ENCODE measurements around the gene SCNM1. TPM values are rescaled to one million over a fixed set of nuclear protein-coding genes. Genes with fewer than 3 reads are reported as not detected.

Gene SCNM1
- total and polyA plus RNA-seq, 2 experiments from 2014 or later, result 27.1 to 92.3 TPM

DNA sequence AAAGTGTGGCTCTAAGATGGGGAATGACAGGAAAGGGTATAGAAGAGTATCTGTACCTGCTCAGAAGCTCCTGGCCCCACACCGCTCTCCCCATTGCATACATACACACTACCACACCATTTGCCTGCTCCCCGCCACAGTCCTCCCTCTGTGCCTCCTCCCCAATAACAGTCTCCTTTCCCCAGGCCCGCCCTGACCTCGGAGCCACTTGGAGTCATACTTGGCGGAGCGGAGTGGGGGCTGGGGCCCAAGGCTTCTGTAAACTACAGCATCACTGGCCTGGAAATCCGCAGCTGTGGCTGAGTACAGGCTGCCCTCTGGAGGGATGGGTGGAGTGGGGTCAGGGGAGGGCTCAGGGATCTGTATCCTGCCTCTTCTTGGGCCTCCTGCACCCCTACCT, 28.2 kb upstream of the SCNM1 start:
- no peaks in the 10 kb centered on the region for H3K9me3 Mint-ChIP-seq
- H2AFZ ChIP-seq, result no peak overlapping the region
- no peaks in the 10 kb centered on the region for H3K9me2 ChIP-seq (ENCODE audit: insufficient read depth)
- H3K4me3 ChIP-seq, result no peak overlapping the region
- no peak overlapping the region for H3K4me2 ChIP-seq
- no peaks in the 10 kb centered on the region for H3K79me2 ChIP-seq (replicated peaks; ENCODE audit: insufficient read depth)
- no peak overlapping the region for H3K4me3 Mint-ChIP-seq
- no peaks in the 10 kb centered on the region; the same call in 1 of the 2 replicates for H4K20me1 ChIP-seq (replicated peaks; ENCODE audit: insufficient read depth)
- no peaks in the 10 kb centered on the region for H3F3A ChIP-seq (replicated peaks; ENCODE audit: low read depth)
- ATAC-seq (no peak), DNase-seq (ENCODE audit: low spot score) (no peak)
- H3K27ac Mint-ChIP-seq, result no peak overlapping the region
- H3K27me3 ChIP-seq (ENCODE audit: insufficient read depth), result peaks cover 18% of the 10 kb centered on the region
- H3K36me3 ChIP-seq (ENCODE audit: insufficient read depth), result no peaks in the 10 kb centered on the region
- H3K4me1 Mint-ChIP-seq, result peaks cover 7% of the 10 kb centered on the region
- TF ChIP-seq, protein P1, sequence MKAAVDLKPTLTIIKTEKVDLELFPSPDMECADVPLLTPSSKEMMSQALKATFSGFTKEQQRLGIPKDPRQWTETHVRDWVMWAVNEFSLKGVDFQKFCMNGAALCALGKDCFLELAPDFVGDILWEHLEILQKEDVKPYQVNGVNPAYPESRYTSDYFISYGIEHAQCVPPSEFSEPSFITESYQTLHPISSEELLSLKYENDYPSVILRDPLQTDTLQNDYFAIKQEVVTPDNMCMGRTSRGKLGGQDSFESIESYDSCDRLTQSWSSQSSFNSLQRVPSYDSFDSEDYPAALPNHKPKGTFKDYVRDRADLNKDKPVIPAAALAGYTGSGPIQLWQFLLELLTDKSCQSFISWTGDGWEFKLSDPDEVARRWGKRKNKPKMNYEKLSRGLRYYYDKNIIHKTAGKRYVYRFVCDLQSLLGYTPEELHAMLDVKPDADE (IDR thresholded peaks at IDR 0.05), result no peak
- TF ChIP-seq, protein P2, sequence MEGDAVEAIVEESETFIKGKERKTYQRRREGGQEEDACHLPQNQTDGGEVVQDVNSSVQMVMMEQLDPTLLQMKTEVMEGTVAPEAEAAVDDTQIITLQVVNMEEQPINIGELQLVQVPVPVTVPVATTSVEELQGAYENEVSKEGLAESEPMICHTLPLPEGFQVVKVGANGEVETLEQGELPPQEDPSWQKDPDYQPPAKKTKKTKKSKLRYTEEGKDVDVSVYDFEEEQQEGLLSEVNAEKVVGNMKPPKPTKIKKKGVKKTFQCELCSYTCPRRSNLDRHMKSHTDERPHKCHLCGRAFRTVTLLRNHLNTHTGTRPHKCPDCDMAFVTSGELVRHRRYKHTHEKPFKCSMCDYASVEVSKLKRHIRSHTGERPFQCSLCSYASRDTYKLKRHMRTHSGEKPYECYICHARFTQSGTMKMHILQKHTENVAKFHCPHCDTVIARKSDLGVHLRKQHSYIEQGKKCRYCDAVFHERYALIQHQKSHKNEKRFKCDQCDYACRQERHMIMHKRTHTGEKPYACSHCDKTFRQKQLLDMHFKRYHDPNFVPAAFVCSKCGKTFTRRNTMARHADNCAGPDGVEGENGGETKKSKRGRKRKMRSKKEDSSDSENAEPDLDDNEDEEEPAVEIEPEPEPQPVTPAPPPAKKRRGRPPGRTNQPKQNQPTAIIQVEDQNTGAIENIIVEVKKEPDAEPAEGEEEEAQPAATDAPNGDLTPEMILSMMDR (conservative IDR thresholded peaks at IDR 0.05; ENCODE audit: low read depth in 2 of 2), result no peak
- TF ChIP-seq POLR2AphosphoS5 (IDR thresholded peaks at IDR 0.05; ENCODE audit: low read depth) (no peak), ZNF331 (CRISPR knock-in tag; IDR thresholded peaks at IDR 0.05; ENCODE audit: low read depth) (no peak)
- no peak overlapping the region for H3K27ac ChIP-seq (ENCODE audit: low read depth)
- peaks cover under 1% of the 10 kb centered on the region; the same call in 1 of the 2 replicates for H3K4me1 ChIP-seq (ENCODE audit: insufficient read depth)
- H3K27me3 Mint-ChIP-seq (ENCODE audit: insufficient read depth, low read depth, poor library complexity), result peaks cover 31% of the 10 kb centered on the region
- H3K36me3 Mint-ChIP-seq (ENCODE audit: low read depth), result peaks cover 34% of the 10 kb centered on the region

GRCh38 chr1:151142411-151143056, 23.4 kb upstream of the SCNM1 start:
- no peak for ATAC-seq
- Histone ChIP-seq H3K27ac (ENCODE audit: low read depth) (no peak overlapping the region), H3K4me3 (no peak overlapping the region), H3K79me2 (replicated peaks; ENCODE audit: insufficient read depth) (no peaks in the 10 kb centered on the region; the same call in 1 of the 2 replicates), H3K36me3 (ENCODE audit: insufficient read depth) (no peaks in the 10 kb centered on the region), H4K20me1 (replicated peaks; ENCODE audit: insufficient read depth) (peaks cover 5% of the 10 kb centered on the region; the same call in 1 of the 2 replicates), H3K27me3 (ENCODE audit: insufficient read depth) (peaks cover 24% of the 10 kb centered on the region), H3K9me2 (ENCODE audit: insufficient read depth) (no peaks in the 10 kb centered on the region), H2AFZ (no peak overlapping the region), H3F3A (replicated peaks; ENCODE audit: low read depth) (peaks cover 9% of the 10 kb centered on the region; the same call in 1 of the 2 replicates), H3K4me2 (peak overlapping the region; percentile 98; the same call in 1 of the 2 replicates), H3K4me1 (ENCODE audit: insufficient read depth) (peaks cover 34% of the 10 kb centered on the region)
- Mint-ChIP-seq H3K4me3 (no peak overlapping the region), H3K27me3 (ENCODE audit: insufficient read depth, low read depth, poor library complexity) (peaks cover 39% of the 10 kb centered on the region), H3K27ac (no peak overlapping the region), H3K9me3 (no peaks in the 10 kb centered on the region), H3K36me3 (ENCODE audit: low read depth) (peaks cover 3% of the 10 kb centered on the region), H3K4me1 (peaks cover 36% of the 10 kb centered on the region)
- no peak for DNase-seq (ENCODE audit: low spot score)
- TF ChIP-seq ZNF114 (CRISPR knock-in tag; IDR thresholded peaks at IDR 0.05) (no peak), REST (IDR thresholded peaks at IDR 0.05; ENCODE audit: unreplicated experiment) (no peak), EZH2phosphoT487 (IDR thresholded peaks at IDR 0.05; ENCODE audit: unreplicated experiment) (no peak), NANOG (IDR thresholded peaks at IDR 0.05; ENCODE audit: borderline replicate concordance) (no peak)
- TF ChIP-seq, protein P2 (conservative IDR thresholded peaks at IDR 0.05; ENCODE audit: low read depth in 2 of 2), result no peak
- TF ChIP-seq, protein P1 (IDR thresholded peaks at IDR 0.05), result no peak

Measured in GM23338 (cell line).